ENCODE results near the gene IL17RB.

IL17RB gene

GRCh38 chr3:53846134-53846850 is at the start of gene IL17RB, which contains the start of gene CHDH:
IL17RB (plus strand) TSS chr3:53846568; CDS start chr3:53846589, 21 bp downstream.
CHDH (minus strand) TSS chr3:53846419; CDS start chr3:53824008, 22,411 bp downstream.
- Histone ChIP-seq H3F3A (ENCODE audit: control insufficient read depth, insufficient read depth) (no peaks in the 10 kb centered on the region), H4K20me1 (ENCODE audit: control insufficient read depth, insufficient read depth, low read depth, low read length) (no peaks in the 10 kb centered on the region), H3K79me2 (ENCODE audit: control insufficient read depth, low read length) (no peaks in the 10 kb centered on the region), H3K4me1 (ENCODE audit: control insufficient read depth, low read length) (peaks cover 10% of the 10 kb centered on the region), H3K36me3 (ENCODE audit: control insufficient read depth, low read length) (no peaks in the 10 kb centered on the region), H3K4me3 (ENCODE audit: low read length) (peak within 1 kb of the TSS; percentile 42), H3K9me3 (ENCODE audit: control insufficient read depth, insufficient read depth, low read length) (no peaks in the 10 kb centered on the region), H3K9me2 (replicated peaks; ENCODE audit: control insufficient read depth, low read length) (no peaks in the 10 kb centered on the region), H3K4me2 (ENCODE audit: low read length) (peak within 1 kb of the TSS; percentile 56), H3K27me3 (ENCODE audit: control insufficient read depth, low read length) (peaks cover 51% of the 10 kb centered on the region), H3K27ac (ENCODE audit: low read depth, low read length) (no peak within 1 kb of the TSS)
- TF ChIP-seq EZH2phosphoT487 (IDR thresholded peaks at IDR 0.05; ENCODE audit: borderline replicate concordance, low read length), result no peak
- no peak for TF ChIP-seq CTCF (IDR thresholded peaks at IDR 0.05; ENCODE audit: low read depth, low read length, poor library complexity, severe bottlenecking)

GRCh38 chr3:53798144-53798543 is 48.2 kb upstream of the IL17RB start:
- Histone ChIP-seq H3K9me2 (replicated peaks; ENCODE audit: control insufficient read depth, low read length) (no peaks in the 10 kb centered on the region), H3K27me3 (ENCODE audit: control insufficient read depth, low read length) (no peaks in the 10 kb centered on the region), H3K4me2 (ENCODE audit: low read length) (no peak overlapping the region), H3K4me1 (ENCODE audit: control insufficient read depth, low read length) (no peaks in the 10 kb centered on the region), H3K9me3 (ENCODE audit: control insufficient read depth, insufficient read depth, low read length) (no peaks in the 10 kb centered on the region), H3K27ac (ENCODE audit: low read depth, low read length) (no peak overlapping the region), H3K36me3 (ENCODE audit: control insufficient read depth, low read length) (no peaks in the 10 kb centered on the region), H3K79me2 (ENCODE audit: control insufficient read depth, low read length) (no peaks in the 10 kb centered on the region), H3F3A (ENCODE audit: control insufficient read depth, insufficient read depth) (no peaks in the 10 kb centered on the region), H4K20me1 (ENCODE audit: control insufficient read depth, insufficient read depth, low read depth, low read length) (no peaks in the 10 kb centered on the region), H3K4me3 (ENCODE audit: low read length) (no peak overlapping the region)
- TF ChIP-seq EZH2phosphoT487 (IDR thresholded peaks at IDR 0.05; ENCODE audit: borderline replicate concordance, low read length) (no peak), CTCF (IDR thresholded peaks at IDR 0.05; ENCODE audit: low read depth, low read length, poor library complexity, severe bottlenecking) (no peak)

GRCh38 chr3:53799338-53799865 is 47.0 kb upstream of the IL17RB start:
- no peaks in the 10 kb centered on the region for H4K20me1 ChIP-seq (ENCODE audit: control insufficient read depth, insufficient read depth, low read depth, low read length)
- no peaks in the 10 kb centered on the region for H3K79me2 ChIP-seq (ENCODE audit: control insufficient read depth, low read length)
- no peaks in the 10 kb centered on the region for H3F3A ChIP-seq (ENCODE audit: control insufficient read depth, insufficient read depth)
- H3K36me3 ChIP-seq (ENCODE audit: control insufficient read depth, low read length), result no peaks in the 10 kb centered on the region
- no peaks in the 10 kb centered on the region for H3K4me1 ChIP-seq (ENCODE audit: control insufficient read depth, low read length)
- TF ChIP-seq CTCF (IDR thresholded peaks at IDR 0.05; ENCODE audit: low read depth, low read length, poor library complexity, severe bottlenecking), result no peak
- TF ChIP-seq EZH2phosphoT487 (IDR thresholded peaks at IDR 0.05; ENCODE audit: borderline replicate concordance, low read length), result no peak
- H3K9me3 ChIP-seq (ENCODE audit: control insufficient read depth, insufficient read depth, low read length), result no peaks in the 10 kb centered on the region
- H3K4me2 ChIP-seq (ENCODE audit: low read length), result no peak overlapping the region
- no peaks in the 10 kb centered on the region for H3K9me2 ChIP-seq (replicated peaks; ENCODE audit: control insufficient read depth, low read length)
- no peaks in the 10 kb centered on the region for H3K27me3 ChIP-seq (ENCODE audit: control insufficient read depth, low read length)
- H3K27ac ChIP-seq (ENCODE audit: low read depth, low read length), result no peak overlapping the region
- H3K4me3 ChIP-seq (ENCODE audit: low read length), result no peak overlapping the region

Measured in DOHH2 (cell line).